GM18498 (cell line): ENCODE results near the gene BCAS3.

Experiments used
- ATAC-seq: cut with Tn5 transposase; IDR thresholded peaks from one replicate; pipeline ENCODE4 v1.9.1; 2021; ENCODE audit warnings: mild to moderate bottlenecking, moderate library complexity; ENCODE audit not compliant: unreplicated experiment

BCAS3 gene

DNA sequence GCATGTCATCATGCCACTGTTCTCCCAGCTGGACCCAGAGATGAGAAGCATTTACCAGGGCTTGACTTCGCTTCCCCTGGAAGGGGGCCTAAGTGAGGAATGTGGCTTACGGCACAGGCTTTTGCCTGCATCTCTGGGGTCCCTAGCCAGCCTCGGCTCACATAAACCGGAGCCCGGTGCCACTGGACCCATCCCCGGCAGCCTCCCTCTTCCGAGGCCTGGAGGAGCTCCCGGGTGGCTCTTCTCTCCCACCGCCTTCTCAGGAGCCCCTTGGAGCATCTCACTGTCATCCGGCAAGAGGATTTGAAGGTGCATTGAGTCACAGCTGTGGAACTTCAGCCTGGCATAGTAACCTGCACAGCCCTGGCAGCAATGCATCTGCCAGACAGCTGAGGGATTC is 692.1 kb downstream of the BCAS3 start:
- no peak for ATAC-seq

DNA sequence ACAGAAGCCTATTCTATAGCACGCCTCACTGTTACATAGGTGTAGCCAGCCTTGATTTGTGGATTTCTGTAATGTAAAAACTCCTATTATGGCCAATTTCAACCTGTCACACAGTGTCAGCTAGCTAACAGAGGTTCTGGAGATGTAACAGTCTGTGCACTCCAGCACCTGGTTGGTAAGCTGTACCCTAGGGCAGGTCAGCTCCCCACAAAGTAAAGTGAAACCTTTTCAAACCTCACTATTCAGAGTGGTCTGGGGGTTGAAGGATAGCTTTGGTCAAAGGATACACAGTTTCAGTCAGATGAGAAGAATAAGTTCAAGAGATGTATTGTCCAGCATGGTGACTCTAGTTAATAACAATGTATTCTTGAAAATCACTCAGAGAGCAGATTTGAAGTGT is 693.5 kb downstream of the BCAS3 start:
- no peak for ATAC-seq

DNA sequence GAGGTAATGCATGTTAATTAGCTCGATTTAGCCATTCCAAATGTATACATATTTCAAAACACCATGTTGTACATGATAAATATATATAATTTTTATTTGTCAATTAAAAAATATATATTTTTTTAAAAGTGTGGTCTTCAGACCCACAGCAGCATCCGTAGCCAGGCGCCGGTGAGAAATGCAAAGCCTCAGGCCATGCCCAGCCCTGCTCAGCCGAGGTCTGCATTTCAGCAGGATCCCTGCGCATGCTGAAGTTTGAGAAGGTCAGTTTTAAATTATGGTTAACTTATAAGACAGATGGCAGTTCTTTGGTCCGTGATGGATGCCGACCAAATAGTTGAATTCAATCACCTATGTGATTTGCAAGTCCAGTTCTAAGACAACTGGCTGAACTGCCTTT is 694.0 kb downstream of the BCAS3 start:
- no peak for ATAC-seq

DNA sequence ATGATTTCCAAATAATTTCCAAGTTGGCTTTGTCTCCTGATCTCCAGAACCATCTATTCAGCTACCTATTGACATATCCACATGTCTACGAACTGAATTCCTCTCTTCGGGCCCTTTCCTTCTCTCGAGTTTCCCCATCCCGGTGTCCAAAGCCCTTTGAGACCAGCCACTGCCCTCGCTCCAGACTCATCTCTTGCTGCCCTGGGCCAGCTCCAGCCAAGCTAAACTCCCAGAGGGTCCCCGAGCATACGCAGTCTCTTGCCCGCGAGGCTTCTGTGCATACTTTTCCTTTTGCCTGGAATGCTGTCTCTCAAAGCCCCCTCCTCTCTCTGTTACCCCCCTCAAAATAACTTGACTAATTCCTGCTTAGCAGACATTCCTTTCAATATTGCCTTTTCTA is 694.8 kb downstream of the BCAS3 start:
- ATAC-seq = no peak

DNA sequence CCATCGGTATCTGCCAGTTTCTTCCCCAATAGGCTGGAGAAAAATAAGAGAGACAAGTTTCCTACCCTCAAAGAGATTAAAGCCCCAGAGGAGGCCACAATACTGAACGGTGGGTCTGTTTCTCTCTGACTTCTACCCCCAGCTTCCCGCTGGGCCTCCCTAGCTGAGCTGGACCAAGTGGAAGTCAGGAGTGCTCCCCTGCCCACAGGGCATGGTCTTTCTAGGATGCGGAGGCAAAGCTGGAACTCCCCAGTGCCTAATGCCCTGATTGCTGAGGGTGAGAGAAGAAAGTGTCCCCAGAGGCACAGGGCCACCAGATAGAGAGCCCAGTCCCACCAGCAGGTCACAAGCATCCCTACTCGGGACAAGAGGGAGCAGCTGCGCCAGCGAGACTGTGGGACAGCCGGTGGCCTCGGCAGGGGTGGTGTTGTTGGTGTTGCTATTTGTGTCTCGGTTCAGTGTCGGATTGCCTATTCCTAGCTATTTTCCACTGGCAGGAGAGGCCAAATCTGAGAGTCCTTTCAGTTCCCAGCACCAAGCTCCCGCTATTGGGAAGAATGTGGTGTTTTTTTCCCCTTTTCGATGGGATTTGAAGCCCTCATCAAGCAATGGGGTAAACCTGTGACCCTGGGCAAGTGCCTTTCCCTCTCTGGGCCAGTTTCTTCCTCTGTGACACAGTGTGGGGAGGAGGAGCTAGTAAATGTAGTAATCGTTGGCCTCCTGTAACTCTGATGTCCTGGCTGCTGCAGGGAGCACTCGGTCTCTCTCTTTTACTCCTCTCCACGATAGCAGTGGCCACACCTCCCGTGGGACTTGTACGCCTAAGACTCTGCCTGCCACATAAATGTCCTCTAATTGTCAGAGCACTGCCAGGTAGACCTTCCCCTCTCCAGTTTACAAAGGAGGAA is 699.5 kb downstream of the BCAS3 start:
- no peak for ATAC-seq

DNA sequence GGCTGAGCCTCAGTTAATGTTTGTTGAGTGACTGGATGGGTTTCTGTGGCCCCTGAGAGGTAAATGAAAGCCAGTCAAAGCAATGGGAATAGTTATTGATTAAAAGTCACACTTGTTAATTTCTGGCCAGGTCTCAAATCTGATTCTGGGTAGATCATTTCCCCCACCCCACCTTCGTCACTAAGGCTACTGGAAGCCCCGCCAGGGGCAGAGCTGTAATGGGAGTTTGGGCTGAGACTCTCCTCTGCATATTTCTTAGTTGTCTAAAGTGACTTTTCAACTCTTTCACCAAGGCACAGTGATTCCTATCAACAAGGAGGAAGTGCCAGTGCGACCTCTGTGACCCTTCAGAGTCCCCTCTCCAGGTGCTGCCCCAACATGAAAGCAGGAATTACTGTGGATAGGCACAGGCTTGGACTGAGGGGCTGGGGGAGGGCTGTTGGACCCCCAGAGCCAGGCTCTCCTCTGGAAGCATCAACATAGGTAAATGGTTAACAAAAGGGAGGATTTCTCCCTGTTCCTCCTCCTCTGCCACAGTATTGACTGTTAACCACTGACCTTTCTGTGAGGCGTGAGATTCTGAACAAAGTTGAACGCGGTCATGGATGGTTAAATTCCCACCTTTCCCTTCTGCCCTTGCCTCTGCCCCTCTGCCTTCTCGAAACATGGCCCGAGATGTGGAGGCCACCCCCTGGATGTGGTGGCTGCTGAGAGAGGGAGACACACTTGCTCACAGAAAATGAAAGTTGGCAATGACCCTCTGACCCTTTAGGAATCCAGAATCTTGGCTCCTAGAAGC is 701.2 kb downstream of the BCAS3 start:
- ATAC-seq = no peak

DNA sequence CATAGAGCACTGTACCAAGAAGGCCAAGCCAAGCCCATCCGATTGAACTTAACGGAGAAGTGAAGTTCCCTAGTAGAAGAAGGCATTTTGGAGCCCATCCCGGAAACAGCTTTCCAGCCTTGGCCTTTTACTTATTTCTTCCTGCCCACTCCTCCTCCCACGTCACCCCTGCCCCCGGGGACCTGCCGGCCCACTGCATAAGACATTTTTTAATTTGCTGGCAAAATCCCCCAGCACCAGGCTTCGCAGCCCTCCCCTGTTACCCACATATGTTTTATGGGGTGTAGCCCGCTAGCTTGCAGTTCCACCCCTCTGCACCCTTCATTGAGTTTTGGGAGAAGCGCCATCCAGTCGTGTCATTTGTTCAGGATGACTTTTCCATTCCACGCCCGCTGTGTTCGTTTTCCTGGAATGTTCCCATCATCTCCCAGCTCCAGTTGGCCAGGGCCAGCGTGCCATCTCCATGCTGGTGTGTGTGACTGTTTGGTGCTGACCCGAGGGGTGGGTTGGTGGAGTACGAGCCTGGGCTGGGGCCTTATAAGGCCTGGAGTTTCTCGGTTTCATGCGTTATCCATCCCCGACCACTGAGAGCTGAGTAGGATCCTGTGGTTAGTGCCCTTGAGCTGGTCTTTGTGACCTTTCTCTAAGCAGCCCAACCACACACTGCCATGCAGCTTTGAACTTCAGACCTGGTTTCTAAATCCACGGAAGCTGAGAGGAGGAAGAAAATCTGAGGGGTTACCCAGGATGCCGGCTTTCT is 702.0 kb downstream of the BCAS3 start:
- no peak for ATAC-seq

DNA sequence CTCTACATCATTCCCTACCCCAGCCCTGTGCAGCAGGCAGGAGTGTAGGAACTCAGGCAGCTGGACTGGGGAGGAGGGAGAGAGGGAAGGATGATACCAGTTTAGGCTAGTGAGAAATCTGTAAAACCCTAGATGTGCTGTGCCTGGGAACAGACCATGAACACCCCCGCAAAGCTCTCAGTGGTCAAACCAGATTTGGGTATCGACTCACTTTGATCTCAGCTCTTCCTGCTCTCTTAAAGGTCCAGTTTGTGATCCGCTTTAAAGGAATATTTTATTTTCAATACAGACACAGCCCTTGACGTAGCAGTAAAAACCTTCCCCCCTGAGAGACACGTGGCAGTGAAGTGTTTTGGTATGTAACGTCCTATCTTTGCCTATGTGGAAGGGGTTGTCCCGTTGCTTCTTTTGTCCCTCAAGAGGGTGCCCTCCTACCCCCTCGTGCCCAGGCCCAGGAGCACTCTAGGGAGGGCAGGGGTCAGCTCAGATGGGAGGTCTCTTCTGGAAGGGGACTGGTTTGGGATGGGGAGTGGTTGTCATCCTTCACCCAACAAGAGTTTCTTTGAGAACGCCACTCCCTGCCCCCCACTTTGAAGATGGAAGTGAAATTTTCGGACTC is 702.7 kb downstream of the BCAS3 start:
- ATAC-seq = no peak

DNA sequence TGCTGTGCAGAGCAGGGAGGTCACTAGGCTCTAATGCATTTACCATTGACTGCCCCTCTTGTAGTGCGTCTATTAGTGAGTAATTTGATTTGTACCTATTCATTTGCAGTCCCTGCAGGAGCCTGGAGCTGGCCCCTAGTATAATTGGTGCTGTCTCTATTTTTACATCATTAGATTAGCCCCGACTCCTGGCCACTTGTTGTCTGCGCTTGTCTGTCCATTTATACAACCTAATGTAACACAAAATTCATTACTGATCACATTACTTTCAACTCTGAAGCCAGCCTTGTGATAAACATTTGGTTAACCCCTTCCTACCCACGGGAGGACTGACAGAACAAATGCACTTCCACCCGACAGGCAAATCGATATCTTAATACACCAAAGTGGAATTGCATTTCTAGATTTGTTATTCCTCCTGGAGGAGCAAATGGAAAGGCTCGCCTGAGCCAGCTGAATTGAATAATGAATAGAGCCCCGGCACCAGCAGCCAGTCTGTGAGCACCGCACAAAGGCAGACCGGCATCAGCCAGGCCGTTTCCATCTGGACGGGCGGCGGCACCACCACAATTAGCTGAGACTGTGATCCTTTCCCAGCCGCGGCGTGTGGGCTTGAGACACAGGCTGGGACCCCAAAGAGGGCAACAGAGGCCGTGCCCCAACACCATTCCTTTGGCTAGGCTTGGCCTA is 703.3 kb downstream of the BCAS3 start:
- no peak for ATAC-seq

DNA sequence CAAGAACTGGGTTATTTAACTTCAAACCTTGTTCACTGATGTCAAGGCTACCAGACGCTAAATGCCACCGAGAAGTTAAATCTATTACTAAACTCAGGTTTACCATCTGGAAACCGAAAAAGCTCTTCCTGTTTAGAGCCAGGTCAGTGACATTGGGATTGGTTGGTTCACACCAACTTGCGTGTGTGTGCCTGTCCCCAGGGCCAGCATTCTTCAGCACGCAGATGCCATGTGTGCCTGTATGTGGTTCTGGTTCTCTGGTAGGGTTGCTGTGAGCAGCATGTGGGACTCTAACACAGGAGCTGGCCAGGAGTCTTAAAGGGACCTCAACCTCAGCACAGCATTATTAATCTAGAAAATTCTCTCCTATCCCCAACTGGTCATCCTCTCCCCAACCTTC is 703.9 kb downstream of the BCAS3 start:
- ATAC-seq = no peak

DNA sequence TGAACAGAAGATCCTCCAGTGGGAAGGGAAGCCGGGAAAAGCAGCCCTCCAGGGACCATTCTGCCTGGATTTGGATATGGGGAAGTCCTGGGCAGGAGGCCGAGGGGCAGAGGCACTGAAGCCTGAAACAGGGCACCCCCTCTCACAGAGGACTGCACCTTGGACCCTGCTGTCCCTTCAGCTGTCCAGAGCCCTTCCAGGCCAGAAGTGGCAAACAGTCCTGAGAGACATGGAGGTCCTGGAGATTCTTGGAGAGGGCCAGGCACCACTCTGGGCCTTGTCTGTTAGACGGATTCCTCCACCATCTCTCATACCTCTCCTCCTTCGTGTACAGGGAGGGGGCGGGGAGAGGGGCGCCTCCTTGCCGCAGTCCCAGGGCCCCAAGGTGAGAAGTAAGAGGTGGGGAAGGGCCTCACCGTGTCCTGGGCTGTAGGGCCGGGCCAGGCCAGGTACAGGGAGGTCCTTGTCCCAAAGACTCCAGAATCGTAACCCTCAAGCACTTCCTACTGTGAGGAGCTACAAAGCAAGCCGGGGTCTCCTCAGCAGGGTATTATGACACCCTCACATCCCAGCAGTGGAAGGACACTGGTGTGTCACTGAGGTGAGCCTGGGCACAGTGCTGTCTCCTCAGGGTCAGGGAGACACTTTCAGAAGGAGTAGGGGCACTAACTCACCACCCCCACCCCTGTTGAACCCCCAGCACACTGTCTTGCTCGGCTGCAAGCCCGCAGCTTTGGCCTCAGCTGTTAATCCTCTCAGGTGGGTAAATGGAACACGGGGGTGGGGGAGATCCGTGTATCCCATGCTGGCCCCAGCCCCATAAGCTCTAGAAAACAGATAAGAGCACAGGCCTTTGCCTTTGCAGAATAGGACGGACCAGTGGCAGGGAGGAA is 705.4 kb downstream of the BCAS3 start:
- no peak for ATAC-seq

DNA sequence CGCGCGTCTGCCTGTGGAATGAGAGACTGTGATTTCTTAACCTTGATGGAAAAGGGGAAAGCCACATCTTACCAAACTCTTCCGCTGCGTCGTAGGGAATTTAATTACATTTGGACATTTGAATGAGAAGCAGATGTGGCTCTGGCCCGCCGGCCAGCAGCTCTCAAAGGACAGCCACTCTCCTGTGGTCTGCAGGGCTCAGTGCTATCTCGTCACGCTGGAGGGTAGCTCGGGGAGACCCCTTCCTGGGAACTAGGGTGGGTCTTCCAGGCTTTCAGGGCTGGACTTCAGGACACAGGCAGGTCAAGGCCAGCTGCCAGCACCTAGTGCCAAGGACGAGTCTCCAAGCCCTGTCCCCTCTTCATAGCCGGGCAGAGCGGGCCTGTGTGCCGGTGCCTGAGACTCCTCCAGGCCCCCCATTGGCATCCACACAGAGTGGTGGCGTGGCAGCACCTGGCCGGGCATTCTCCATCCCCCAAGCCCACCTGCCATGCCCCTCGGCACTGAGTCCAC is 706.1 kb downstream of the BCAS3 start:
- ATAC-seq = no peak

DNA sequence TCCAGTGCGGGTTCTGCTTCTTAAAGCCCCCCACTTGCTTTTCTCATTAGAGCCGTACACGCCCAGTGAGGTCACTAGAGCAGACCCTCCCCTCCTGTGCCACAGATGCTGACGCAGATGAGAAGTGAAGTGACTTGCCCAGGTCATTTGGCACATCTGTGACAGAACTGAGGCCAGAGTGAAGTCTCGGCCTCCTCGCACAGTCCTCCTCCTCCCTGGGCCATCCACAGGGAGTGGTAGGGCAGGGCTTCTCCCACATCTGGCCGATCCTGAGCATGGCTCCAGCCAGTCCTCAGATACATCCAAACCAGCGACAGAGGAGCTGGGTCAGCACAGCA is 706.7 kb downstream of the BCAS3 start:
- ATAC-seq = no peak

DNA sequence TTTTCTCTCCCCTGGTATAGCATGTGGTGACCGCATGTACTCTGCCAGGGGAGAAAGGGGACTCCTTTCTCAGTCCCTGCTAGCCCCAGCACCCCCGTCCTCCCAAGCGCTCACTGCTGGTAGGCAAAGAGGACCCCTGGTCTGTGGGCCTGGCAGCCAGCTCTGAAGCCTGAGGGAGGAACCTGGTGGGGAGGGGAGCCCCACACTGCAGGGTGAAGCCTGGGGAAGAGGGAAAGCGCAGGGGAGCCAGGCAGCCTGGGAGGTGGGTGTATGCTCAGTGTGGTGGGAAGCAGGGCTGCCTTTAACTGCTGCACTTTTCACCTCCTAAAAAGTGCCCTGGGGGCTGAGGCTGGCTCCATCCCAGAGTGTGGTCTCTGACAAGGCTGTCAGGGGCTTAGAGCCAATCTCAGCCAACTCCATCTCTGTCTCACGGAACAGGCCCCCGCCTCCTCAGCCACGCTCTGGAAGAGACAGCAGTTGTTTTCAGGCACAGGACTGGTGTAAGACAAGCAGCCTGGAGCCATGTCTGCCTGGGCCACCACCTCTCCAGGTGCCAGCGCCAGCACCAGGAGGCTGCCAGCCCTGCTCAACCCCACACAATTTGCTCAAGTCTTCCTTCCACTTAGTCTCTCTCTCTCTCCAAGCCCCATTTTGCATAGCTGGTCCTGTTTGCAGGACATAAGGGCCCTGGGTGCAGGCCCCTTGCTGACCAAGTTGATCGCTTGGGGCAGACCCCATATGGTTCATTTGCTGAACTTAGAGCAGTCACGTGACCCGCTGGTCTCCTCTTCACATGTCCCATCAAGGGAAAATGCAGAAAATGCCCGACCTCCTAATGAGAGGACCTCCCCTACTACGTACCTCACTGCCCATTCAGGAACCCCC is 707.3 kb downstream of the BCAS3 start:
- no peak for ATAC-seq

DNA sequence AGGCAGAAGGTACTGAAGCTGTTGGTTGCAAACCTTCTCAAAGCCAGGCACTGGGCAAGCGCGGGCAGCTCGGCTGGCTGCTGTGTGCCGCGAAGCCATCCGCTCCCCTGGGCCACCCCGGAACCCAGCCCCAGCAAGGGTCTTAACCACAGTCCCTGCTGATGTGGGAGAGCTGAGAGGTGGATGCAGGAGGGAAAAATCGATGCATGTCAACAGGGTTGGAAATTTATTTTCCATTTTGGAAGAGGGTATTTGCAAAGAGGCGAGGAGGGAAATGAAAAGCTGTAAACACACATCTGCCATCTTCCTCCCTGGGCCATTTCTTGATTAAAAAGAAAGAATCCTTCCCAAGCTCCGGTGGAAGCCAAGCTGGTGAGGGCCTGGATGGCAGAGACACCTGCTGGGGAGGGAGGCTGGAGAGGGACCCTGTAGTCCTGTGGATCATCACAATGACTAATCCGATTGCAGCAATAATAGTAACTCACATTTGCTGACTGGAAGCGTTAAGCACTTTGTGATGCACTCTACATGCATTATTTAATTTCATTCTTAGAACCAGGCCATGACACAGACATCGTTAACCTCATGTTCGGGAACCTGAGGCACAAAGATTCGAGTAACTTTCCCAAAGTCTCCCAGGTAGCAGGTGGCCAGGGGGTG is 708.1 kb downstream of the BCAS3 start:
- ATAC-seq = no peak

DNA sequence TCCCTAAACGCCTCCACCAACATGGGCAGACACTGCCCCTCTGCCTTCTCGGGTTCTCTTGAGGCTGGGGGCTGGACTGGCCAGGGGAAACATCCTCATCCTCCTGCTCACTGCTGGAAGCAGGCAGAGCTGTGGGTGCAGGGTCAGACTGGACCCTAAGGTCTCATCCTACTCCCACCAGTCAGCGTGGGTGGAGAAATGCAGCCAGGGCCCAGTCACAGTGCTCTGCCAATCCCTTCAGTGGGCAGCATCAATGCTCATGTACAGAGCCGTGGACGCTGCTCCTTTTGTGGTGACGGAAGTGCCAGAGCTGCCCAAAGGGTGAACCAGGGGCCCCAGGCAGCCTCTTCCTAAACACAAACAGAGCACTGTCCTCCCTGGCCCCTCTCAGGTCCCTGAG is 708.6 kb downstream of the BCAS3 start:
- ATAC-seq = no peak

DNA sequence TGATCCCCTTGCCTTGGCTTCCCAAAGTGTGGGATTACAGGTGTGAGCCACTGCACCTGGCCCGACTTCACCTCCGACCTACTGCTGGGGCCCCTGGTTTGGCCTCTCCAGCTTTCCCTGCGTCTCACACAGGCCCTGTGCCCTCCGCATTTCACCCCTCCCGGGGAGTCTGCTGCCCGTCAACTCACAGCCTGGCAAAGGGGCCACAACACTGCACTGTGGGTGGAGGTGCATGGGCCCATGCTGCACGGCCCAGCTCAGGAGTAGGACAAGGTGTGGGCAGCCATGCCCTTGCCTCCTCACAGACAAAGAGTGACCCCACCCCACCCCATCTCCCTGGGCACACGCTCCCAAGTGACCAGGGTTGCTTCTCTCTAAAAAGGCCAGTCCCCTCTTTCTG is 709.4 kb downstream of the BCAS3 start:
- ATAC-seq = no peak
